ENCODE measurements around the gene HES5. TPM values are rescaled to one million over a fixed set of nuclear protein-coding genes. Genes with fewer than 3 reads are reported as not detected.

HES5 gene
- total and polyA plus RNA-seq, 2 of the 4 experiments (the other 2 are of a cell fraction), result not detected

DNA sequence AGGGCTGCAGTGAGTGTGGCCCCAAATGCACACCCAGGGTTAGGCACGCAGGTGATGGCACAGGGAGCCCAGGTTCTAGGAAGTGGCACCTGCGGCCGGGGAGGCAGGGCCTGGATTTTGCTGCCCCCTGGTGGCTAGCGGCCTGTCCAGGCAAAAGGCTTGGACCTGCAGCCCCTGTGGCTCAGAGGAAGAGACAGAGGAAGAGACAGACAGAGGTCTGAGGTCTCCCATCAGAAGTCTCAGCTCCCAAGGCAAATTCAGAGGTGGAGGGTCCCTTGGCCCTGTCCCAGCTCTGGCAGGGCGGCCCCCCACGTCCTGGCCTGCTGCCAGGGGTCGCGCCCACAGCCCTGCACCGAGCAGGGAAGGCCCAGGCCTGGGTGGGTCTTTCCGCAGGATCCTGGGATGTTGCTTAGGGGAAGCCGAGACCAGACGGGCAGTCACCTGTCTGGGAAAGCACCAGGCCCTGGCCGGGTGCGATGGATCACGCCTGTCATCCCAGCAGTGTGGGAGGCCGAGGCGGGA, 18.1 kb upstream of the HES5 start:
- peak; percentile 53 for ATAC-seq (ENCODE audit: low read depth)
- no TSS peak for BruUV-seq (replicated peaks)

More for the DNA sequence above, 18.1 kb upstream of the HES5 start:
- H3K14ac ChIP-seq (replicated peaks; ENCODE audit: low read depth, low read length), result no peak overlapping the region
- peak; percentile 88 for TF ChIP-seq CTCF (conservative IDR thresholded peaks at IDR 0.05; ENCODE audit: low read depth, low read length)
- no peak for TF ChIP-seq MAZ (IDR thresholded peaks at IDR 0.05; ENCODE audit: borderline replicate concordance, low read depth, low read length)
- TF ChIP-seq SMC3 (IDR thresholded peaks at IDR 0.05; ENCODE audit: low read depth, low read length), result peak; percentile 89
- no peak for TF ChIP-seq BHLHE40 (IDR thresholded peaks at IDR 0.05; ENCODE audit: low read depth, low read length)
- peak; percentile 37; the same call in 1 of the 2 replicates for TF ChIP-seq POLR2A (IDR thresholded peaks at IDR 0.05; ENCODE audit: low read depth, low read length)
- peak; percentile 92 for TF ChIP-seq RAD21 (IDR thresholded peaks at IDR 0.05; ENCODE audit: low read length)
- H3K4me3 ChIP-seq (ENCODE audit: insufficient read depth, low read depth, low read length), result no peak overlapping the region
- H3K27ac ChIP-seq (ENCODE audit: insufficient read depth, low read length), result no peak overlapping the region
- WGBS, 2 experiments (ENCODE audit: extremely low coverage in 2 of 2, insufficient read length in 1 of 2), result 15% methylated on average over 8 of the region's 17 CpGs; no CpG with 5 or more reads in 1 of the 2 experiments
- no peak overlapping the region for H3K18ac ChIP-seq (ENCODE audit: low read depth, low read length)
- H3K9me1 ChIP-seq (ENCODE audit: insufficient read depth, low read length), result no peaks in the 10 kb centered on the region
- in situ Hi-C loops (cut with MboI; ENCODE audit: low sequenced_read_pairs) (loop anchor here (25.0 kb wide), 1 partner anchor 361 kb away; the partner anchor contains the start of gene FAAP20), intact Hi-C loops (cut with micrococcal nuclease) (loop anchor here (5.0 kb wide), 1 partner anchor 116 kb away; no protein-coding TSS in a partner anchor), dilution Hi-C loops (cut with HindIII; ENCODE audit: low sequenced_read_pairs, unreplicated experiment) (no loop called here)
- H4K8ac ChIP-seq (ENCODE audit: low read depth in 2 of 2, low read length in 2 of 2), result peak overlapping the region; percentile 79 to 88; a peak in 2 of 4 replicates
- CTCF ChIA-PET, result interaction anchor here (0.5 to 1.1 kb wide), 3 partner anchors 101 to 127 kb away, joined by 3 read pairs; no protein-coding TSS in a partner anchor
- POLR2A ChIA-PET (ENCODE audit: unreplicated experiment), result interaction anchor here (0.6 kb wide), 1 partner anchor 23 kb away, joined by 4 read pairs; no protein-coding TSS in a partner anchor
- H2BK15ac ChIP-seq (ENCODE audit: low read depth, low read length), result no peak overlapping the region
- H2AK9ac ChIP-seq (replicated peaks; ENCODE audit: low read depth, low read length, poor library complexity), result peak overlapping the region; percentile 52
- H4K20me1 ChIP-seq (ENCODE audit: insufficient read depth, low read length), result 0 out of 2 replicates have a peak, but pooled peaks cover 3% of the 10 kb centered on the region
- H3K9ac ChIP-seq (ENCODE audit: low read depth, low read length), result no peak overlapping the region
- peak; percentile 56 for DNase-seq
- H2AK5ac ChIP-seq (ENCODE audit: low read depth, low read length), result peak overlapping the region; percentile 35; the same call in 1 of the 2 replicates
- H2BK5ac ChIP-seq (ENCODE audit: low read depth, low read length, poor library complexity, severe bottlenecking), result no peak overlapping the region
- no peak overlapping the region; the same call in 1 of the 2 replicates for H4K91ac ChIP-seq (ENCODE audit: insufficient read depth, low read depth, low read length)
- H3K9me3 ChIP-seq (ENCODE audit: control insufficient read depth, insufficient read depth, low read length), result no peaks in the 10 kb centered on the region
- H3K4ac ChIP-seq (ENCODE audit: low read depth, low read length), result no peak overlapping the region
- no peak overlapping the region for H2BK20ac ChIP-seq (ENCODE audit: low read depth, low read length)
- H3K4me2 ChIP-seq (ENCODE audit: low read depth, low read length), result no peak overlapping the region
- no peaks in the 10 kb centered on the region for H3K36me3 ChIP-seq (ENCODE audit: control insufficient read depth, insufficient read depth, low read length)
- H3K4me1 ChIP-seq (ENCODE audit: control insufficient read depth, insufficient read depth, low read length), result peaks cover 10% of the 10 kb centered on the region
- no peak overlapping the region for H2BK120ac ChIP-seq (ENCODE audit: low read depth, low read length)
- H3K56ac ChIP-seq (ENCODE audit: extremely low read depth, insufficient read depth, low read length), result no peak overlapping the region
- no peak overlapping the region for H4K5ac ChIP-seq (ENCODE audit: low read depth, low read length)
- H2AFZ ChIP-seq (replicated peaks; ENCODE audit: low read length, poor library complexity), result peak overlapping the region; percentile 81
- peaks cover 0 to 10% of the 10 kb centered on the region in 2 experiments; a peak in 1 of 4 replicates for H3K79me1 ChIP-seq (ENCODE audit: low read depth in 1 of 2, low read length in 2 of 2)
- no peaks in the 10 kb centered on the region for H3K27me3 ChIP-seq (ENCODE audit: control insufficient read depth, insufficient read depth, low read length)
- no peak overlapping the region for H3K23ac ChIP-seq (ENCODE audit: low read depth, low read length)
